Kidney (tissue), 14 donors: ENCODE measurements around the gene FAM83G. TPM values are rescaled to one million over a fixed set of nuclear protein-coding genes. Genes with fewer than 3 reads are reported as not detected.

ENCODE experiments used
- DNase-seq, 5 donors: peaks; one replicate each; pipeline ENCODE4 v3.0.0-alpha.2; 2013 to 2020
- FAIRE-seq: peaks from 2 replicates; lab custom pipeline; 2012; peaks lifted over from hg19 to GRCh38; lab: Jason Lieb, UNC
- H3K27ac ChIP-seq, 2 donors: one replicate each; pipeline ENCODE4 v1.7.0; 2013; ENCODE audit warnings: low read depth in 2 of 2, low read length in 2 of 2, inconsistent platforms in 1 of 2
- H3K27me3 ChIP-seq: one replicate; pipeline ENCODE4 v1.7.1; 2013; ENCODE audit warnings: low read length, inconsistent platforms; ENCODE audit not compliant: control insufficient read depth, insufficient read depth
- H3K36me3 ChIP-seq, 3 donors: one replicate each; pipeline versions ENCODE4 v1.7.0 to v1.7.1; 2013; ENCODE audit warnings: low read length in 3 of 3, control low read depth in 1 of 3, inconsistent platforms in 1 of 3; ENCODE audit not compliant: insufficient read depth in 3 of 3, control insufficient read depth in 2 of 3
- H3K4me1 ChIP-seq, 3 donors: one replicate each; pipeline versions ENCODE4 v1.7.0 to v1.7.1; 2013; ENCODE audit warnings: low read length in 3 of 3, inconsistent platforms in 1 of 3, low read depth in 1 of 3; ENCODE audit not compliant: control insufficient read depth in 2 of 3, insufficient read depth in 2 of 3
- H3K4me3 ChIP-seq, 3 donors: one replicate each; pipeline versions ENCODE4 v1.7.0 to v1.8.1; 2013; ENCODE audit warnings: low read length in 3 of 3, control low read depth in 1 of 3, inconsistent platforms in 1 of 3
- H3K9ac ChIP-seq, 3 donors: one replicate each; pipeline versions ENCODE4 v1.7.0 to v1.7.1; 2013; ENCODE audit warnings: low read length in 3 of 3, control low read depth in 1 of 3, inconsistent platforms in 1 of 3
- H3K9me3 ChIP-seq, 3 donors: one replicate each; pipeline versions ENCODE4 v1.7.0 to v1.7.1; 2013; ENCODE audit warnings: low read length in 3 of 3, control low read depth in 1 of 3, inconsistent platforms in 1 of 3; ENCODE audit not compliant: control insufficient read depth in 2 of 3, insufficient read depth in 1 of 3
- CTCF ChIP-seq: IDR thresholded peaks from 3 replicates; pipeline ENCODE4 v1.5.1; 2012; ENCODE audit warnings: mild to moderate bottlenecking, moderate library complexity, borderline replicate concordance; ENCODE audit not compliant: insufficient read depth; ENCODE audit errors: extremely low read depth
- intact Hi-C: fragments of 100-400 bp; cut with DNase I; formaldehyde crosslinking; loops from one replicate; pipeline ENCODE4 v1.11.1; 2022
- polyA plus RNA-seq: library from polyadenylated mRNA; stranded (reverse); fragments of 350-450 nt; fragmentation: Illumina TruSeq; extraction: RNeasy Lipid Tissue Mini Kit (QIAGEN cat#74804); gene quantifications from one replicate; pipeline ENCODE4 v1.2.3, GENCODE V29; 2014; ENCODE audit warnings: low read depth, low replicate concordance; ENCODE audit not compliant: insufficient read depth
- total RNA-seq: library from RNA; stranded (reverse); fragmentation: NEBNext Ultra II Directional; extraction: Animal tissue kit (Norgen Biotek cat#: 25700); gene quantifications from one replicate; pipeline ENCODE4 v1.2.1, GENCODE V29; 2021
- donor health status: control.
- donor health status: control.
- donor health status: control.
- donor health status: control.
- donor health status: control.
- donor health status: DM: yes; HTN: yes; CAD: no.
- donor health status: Normal renal cell carcinoma (clear cell type).

The FAM83G gene
- total and polyA plus RNA-seq, 2 donors from 2014 or later, result 4.9 to 8.0 TPM

- Histone ChIP-seq H3K27me3 (no peaks in the 10 kb centered on the region), H3K27ac (no peak overlapping the region), H3K4me3 (no peak overlapping the region), H3K36me3 (peaks cover 0 to 4% (median 0%) of the 10 kb centered on the region in 3 donors), H3K4me1 (peaks cover 0 to 3% (median 0%) of the 10 kb centered on the region in 3 donors), H3K9me3 (no peaks in the 10 kb centered on the region), H3K9ac (no peak overlapping the region)
- TF ChIP-seq CTCF, result no peak
- intact Hi-C loops, result no loop called here
- no peak for FAIRE-seq
- DNase-seq, result no peak
These were observed 36.6 kb downstream of the FAM83G start for GRCh38 chr17:18967916-18968315.

- no peak for TF ChIP-seq CTCF
- intact Hi-C loops, result no loop called here
- H3K36me3 ChIP-seq, result peaks cover 0 to 4% (median 0%) of the 10 kb centered on the region in 3 donors
- no peak overlapping the region for H3K4me3 ChIP-seq
- no peak overlapping the region for H3K27ac ChIP-seq
- no peak overlapping the region for H3K9ac ChIP-seq
- H3K9me3 ChIP-seq, result no peaks in the 10 kb centered on the region
- peaks cover 0 to 3% (median 0%) of the 10 kb centered on the region in 3 donors for H3K4me1 ChIP-seq
- FAIRE-seq (no peak), DNase-seq (peak in 3 of 5 donors; percentile 79 to 86 (median 82))
- H3K27me3 ChIP-seq, result no peaks in the 10 kb centered on the region
These were observed 37.5 kb downstream of the FAM83G start for GRCh38 chr17:18966831-18967624.

- Histone ChIP-seq H3K9me3 (no peaks in the 10 kb centered on the region), H3K4me3 (no peak overlapping the region), H3K36me3 (no peaks in the 10 kb centered on the region), H3K9ac (no peak overlapping the region), H3K4me1 (peaks cover 0 to 3% (median 0%) of the 10 kb centered on the region in 3 donors), H3K27me3 (no peaks in the 10 kb centered on the region), H3K27ac (no peak overlapping the region)
- DNase-seq, result no peak
- intact Hi-C loops, result no loop called here
- TF ChIP-seq CTCF, result no peak
- no peak for FAIRE-seq
These were observed 38.9 kb downstream of the FAM83G start for GRCh38 chr17:18965530-18966236.
